ENCODE results near the gene SYCP3. TPM values are rescaled to one million over a fixed set of nuclear protein-coding genes. Genes with fewer than 3 reads are reported as not detected.

SYCP3 gene
- total and polyA plus RNA-seq, 2 of the 13 experiments (the other 11 are each of a cell fraction or from before 2014, with no cell fraction given): not detected

- Histone ChIP-seq H3K4me1 (ENCODE audit: insufficient read depth, low read length) (peaks cover 42% of the 10 kb centered on the region), H3K9ac (ENCODE audit: insufficient read depth, low read depth, low read length) (no peak overlapping the region), H3K27me3 (ENCODE audit: control insufficient read depth in 1 of 2, insufficient read depth in 2 of 2, low read length in 2 of 2) (no peaks in the 10 kb centered on the region; a peak in 2 of 5 replicates), H2AFZ (ENCODE audit: low read length) (no peak overlapping the region), H3K4me2 (ENCODE audit: low read depth, low read length) (no peak overlapping the region), H3K9me3 (ENCODE audit: low read length) (no peaks in the 10 kb centered on the region), H4K20me1 (ENCODE audit: insufficient read depth, low read length) (no peaks in the 10 kb centered on the region; the same call in 1 of the 2 replicates), H3K27ac (ENCODE audit: extremely low read length, insufficient read depth, low read length) (no peak overlapping the region), H3K4me3 (replicated peaks in 1 of 3; ENCODE audit: insufficient read depth in 1 of 3, low read depth in 2 of 3, low read length in 3 of 3) (no peak overlapping the region), H3K36me3 (replicated peaks in 1 of 2; ENCODE audit: control insufficient read depth in 1 of 2, insufficient read depth in 2 of 2, low read length in 2 of 2) (no peaks in the 10 kb centered on the region), H3K79me2 (ENCODE audit: insufficient read depth, low read length) (peaks cover 23% of the 10 kb centered on the region)
- DNase-seq (ENCODE audit: low spot score) (no peak), ATAC-seq (no peak), FAIRE-seq (no peak)
- intact Hi-C loops (cut with micrococcal nuclease; ENCODE audit: unreplicated experiment) (no loop called here), in situ Hi-C loops (cut with HindIII; ENCODE audit: extremely low pct_ligation_motif_present, low pct_unique_long_range_greater_than_20kb) (loop anchor here (10.0 kb wide), 1 partner anchor 90 kb away; no protein-coding TSS in a partner anchor)
- TF ChIP-seq EEA1 (CRISPR knock-in tag; IDR thresholded peaks at IDR 0.05; ENCODE audit: borderline replicate concordance): no peak
- peak; percentile 97 for TF ChIP-seq ZNF264 (CRISPR knock-in tag; IDR thresholded peaks at IDR 0.05)
- peak; percentile 98 for TF ChIP-seq ZNF564 (CRISPR knock-in tag; IDR thresholded peaks at IDR 0.05)
- CTCF ChIA-PET (ENCODE audit: low intra/inter-chr PET ratio, low total read pairs): no interaction called here
- WGBS (ENCODE audit: low lambda C conversion rate): 76% methylated on average over 2 of the region's 2 CpGs
- no TSS peak for BruUV-seq (replicated peaks)
- POLR2A ChIA-PET: interaction anchor here (1.2 to 1.5 kb wide), 2 partner anchors 86 to 94 kb away, joined by 3 to 5 read pairs; no protein-coding TSS in a partner anchor
Measured at GRCh38 chr12:101694297-101694848, 44.9 kb downstream of the SYCP3 start.

- 64% methylated on average over 1 of the region's 1 CpG for WGBS (ENCODE audit: low lambda C conversion rate)
- POLR2A ChIA-PET: no interaction called here
- in situ Hi-C loops (cut with HindIII; ENCODE audit: extremely low pct_ligation_motif_present, low pct_unique_long_range_greater_than_20kb): loop anchor here (10.0 kb wide), 1 partner anchor 87 kb away; no protein-coding TSS in a partner anchor
- TF ChIP-seq SALL1 (CRISPR knock-in tag; IDR thresholded peaks at IDR 0.05) (peak; percentile 71; the same call in 1 of the 2 replicates), MYNN (CRISPR knock-in tag; IDR thresholded peaks at IDR 0.05; ENCODE audit: low read depth) (no peak), HOMEZ (CRISPR knock-in tag; IDR thresholded peaks at IDR 0.05; ENCODE audit: low read depth) (no peak), PBX2 (CRISPR knock-in tag; IDR thresholded peaks at IDR 0.05) (no peak), PHF20 (CRISPR knock-in tag; IDR thresholded peaks at IDR 0.05) (no peak), TFDP1 (CRISPR knock-in tag; IDR thresholded peaks at IDR 0.05; ENCODE audit: borderline replicate concordance) (no peak), TRIM22 (IDR thresholded peaks at IDR 0.05) (no peak), MAX (IDR thresholded peaks at IDR 0.05) (no peak), ZNF225 (CRISPR knock-in tag; IDR thresholded peaks at IDR 0.05) (no peak)
Measured at GRCh38 chr12:101691503-101692096, 47.7 kb downstream of the SYCP3 start.

More at GRCh38 chr12:101691503-101692096, 47.7 kb downstream of the SYCP3 start:
- no peak overlapping the region for H3K4me3 ChIP-seq (replicated peaks in 1 of 3; ENCODE audit: insufficient read depth in 1 of 3, low read depth in 2 of 3, low read length in 3 of 3)
- H3K4me1 ChIP-seq (ENCODE audit: insufficient read depth, low read length): peaks cover 41% of the 10 kb centered on the region
- FAIRE-seq: no peak
- no peak for DNase-seq (ENCODE audit: low spot score)
- H3K27me3 ChIP-seq (ENCODE audit: control insufficient read depth in 1 of 2, insufficient read depth in 2 of 2, low read length in 2 of 2): no peaks in the 10 kb centered on the region
- intact Hi-C loops (cut with micrococcal nuclease; ENCODE audit: unreplicated experiment): no loop called here
- peak overlapping the region; percentile 30 for H3K27ac ChIP-seq (ENCODE audit: extremely low read length, insufficient read depth, low read length)
- peaks cover 2% of the 10 kb centered on the region for H3K79me2 ChIP-seq (ENCODE audit: insufficient read depth, low read length)
- BruUV-seq (replicated peaks): no TSS peak
- no peaks in the 10 kb centered on the region for H3K36me3 ChIP-seq (replicated peaks in 1 of 2; ENCODE audit: control insufficient read depth in 1 of 2, insufficient read depth in 2 of 2, low read length in 2 of 2)
- H3K9me3 ChIP-seq (ENCODE audit: low read length): no peaks in the 10 kb centered on the region
- H4K20me1 ChIP-seq (ENCODE audit: insufficient read depth, low read length): no peaks in the 10 kb centered on the region
- H3K9ac ChIP-seq (ENCODE audit: insufficient read depth, low read depth, low read length): no peak overlapping the region
- CTCF ChIA-PET (ENCODE audit: low intra/inter-chr PET ratio, low total read pairs): no interaction called here
- 0 out of 2 replicates have a peak overlapping the region, but pooled peaks have one; percentile 30 for H3K4me2 ChIP-seq (ENCODE audit: low read depth, low read length)
- peak; percentile 93 for ATAC-seq
- no peak overlapping the region for H2AFZ ChIP-seq (ENCODE audit: low read length)
